GM12878 (cell line): ENCODE results near the gene CROCC. TPM values are rescaled to one million over a fixed set of nuclear protein-coding genes. Genes with fewer than 3 reads are reported as not detected.
A peak's percentile ranks its signal among the peaks of the same experiment; 100 is the strongest.

Source experiments
- ATAC-seq: fragments of 200-7000 bp; cut with Tn5 transposase; 3 replicates; pipeline ENCODE4 v1.9.1; 2020; ENCODE audit warnings: mild to moderate bottlenecking, moderate library complexity
- BruUV-seq: library from RNA; stranded (reverse); fragments of 400-500 nt; replicated peaks from 2 replicates; lab custom pipeline; 2021; lab: Mats Ljungman, UMichigan
- CTCF ChIA-PET: fragments of 300-600 bp; sonication (Branson Sonifier 250); formaldehyde crosslinking; extraction: SDS; loops from one replicate; lab custom pipeline; 2021; ENCODE audit warnings: inconsistent platforms; lab: Yijun Ruan, JAX
- POLR2A ChIA-PET: fragments of 350-600 bp; formaldehyde crosslinking; extraction: SDS; loops from one replicate; lab custom pipeline; 2021; ENCODE audit warnings: inconsistent platforms; lab: Charles Lee
- RAD21 ChIA-PET: fragments of 300-600 bp; sonication (Branson Sonifier 250); formaldehyde crosslinking; loops from one replicate; lab custom pipeline; 2023; ENCODE audit warnings: antibody characterized with exemption; ENCODE audit not compliant: unreplicated experiment; lab: Charles Lee
- SMC1A ChIA-PET: fragments of 300-600 bp; sonication (Branson Sonifier 250); formaldehyde crosslinking; loops from one replicate; lab custom pipeline; 2023; ENCODE audit not compliant: unreplicated experiment, uncharacterized antibody; lab: Charles Lee
- DNase-seq: peaks from one replicate; pipeline ENCODE4 v3.0.0-alpha.2; 2011; ENCODE audit warnings: low read depth, low spot score
- FAIRE-seq: peaks from 3 replicates; lab custom pipeline; 2011; peaks lifted over from hg19 to GRCh38; lab: Jason Lieb, UNC
- H2AFZ ChIP-seq: 2 replicates; pipeline ENCODE4 v1.6.0; 2011; ENCODE audit warnings: low read depth, low read length, control low read depth; ENCODE audit not compliant: control insufficient read depth
- H3K27ac ChIP-seq: 2 replicates; pipeline ENCODE4 v1.5.1; 2011; ENCODE audit warnings: control low read depth; ENCODE audit not compliant: control insufficient read depth, insufficient read depth
- H3K27me3 ChIP-seq, 2 experiments: replicated peaks in 1 of 2; 2 replicates each; pipeline versions ENCODE4 v1.6.0 to v1.6.1; 2011; ENCODE audit warnings: low read length in 1 of 2; ENCODE audit not compliant: control insufficient read depth in 2 of 2, insufficient read depth in 2 of 2
- H3K36me3 ChIP-seq, 2 experiments: 2 replicates each; pipeline ENCODE4 v1.5.1; 2011; ENCODE audit warnings: low read length in 1 of 2; ENCODE audit not compliant: control insufficient read depth in 2 of 2, insufficient read depth in 2 of 2
- H3K4me1 ChIP-seq: 2 replicates; pipeline ENCODE4 v1.6.1; 2011; ENCODE audit warnings: mild to moderate bottlenecking, low read length, moderate library complexity, mixed read lengths; ENCODE audit not compliant: control insufficient read depth, insufficient read depth
- H3K4me2 ChIP-seq: 2 replicates; pipeline ENCODE4 v1.6.0; 2011; ENCODE audit warnings: control low read depth; ENCODE audit not compliant: control insufficient read depth, insufficient read depth
- H3K4me3 ChIP-seq: fragments of 200-600 bp; sonication (generic); 2 replicates; pipeline ENCODE4 v1.5.1; 2016
- H3K79me2 ChIP-seq: 2 replicates; pipeline ENCODE4 v1.6.0; 2011; ENCODE audit warnings: low read length; ENCODE audit not compliant: control insufficient read depth, insufficient read depth
- H3K9ac ChIP-seq: 2 replicates; pipeline ENCODE4 v1.8.0; 2011; ENCODE audit warnings: low read length, control low read depth, mixed read lengths; ENCODE audit not compliant: control insufficient read depth, insufficient read depth
- H3K9me3 ChIP-seq: replicated peaks from 3 replicates; pipeline ENCODE4 v1.5.1; 2011; ENCODE audit warnings: mild to moderate bottlenecking, low read length; ENCODE audit not compliant: control insufficient read depth, insufficient read depth
- H4K20me1 ChIP-seq: 2 replicates; pipeline ENCODE4 v1.6.0; 2011; ENCODE audit not compliant: control insufficient read depth, insufficient read depth
- BCLAF1 ChIP-seq: fragments of 450-650 bp; IDR thresholded peaks from 2 replicates; pipeline ENCODE4 v1.6.1; 2017; ENCODE audit warnings: antibody characterized with exemption, mild to moderate bottlenecking, moderate library complexity
- BHLHE40 ChIP-seq, 2 experiments: fragments of 450-650 bp in 1 of 2; IDR thresholded peaks; 2 replicates each; pipeline ENCODE4 v1.6.1; 2011 to 2017; ENCODE audit warnings: low read depth in 2 of 2, borderline replicate concordance in 1 of 2, improper control_type of control experiment in 1 of 2, low read length in 1 of 2, mild to moderate bottlenecking in 1 of 2
- CREM ChIP-seq: IDR thresholded peaks from 2 replicates; pipeline ENCODE4 v1.6.1; 2014; ENCODE audit warnings: antibody characterized with exemption, low read depth
- FOS ChIP-seq: IDR thresholded peaks from 3 replicates; pipeline ENCODE4 v1.6.1; 2011; ENCODE audit warnings: borderline replicate concordance; ENCODE audit not compliant: insufficient read length; ENCODE audit errors: extremely low read depth
- IKZF2 ChIP-seq, 2 experiments: fragments of 450-650 bp; IDR thresholded peaks; 2 replicates each; pipeline ENCODE4 v1.6.1; 2017; ENCODE audit warnings: mild to moderate bottlenecking in 2 of 2, moderate library complexity in 2 of 2
- MEF2B ChIP-seq: fragments of 450-650 bp; IDR thresholded peaks from 2 replicates; pipeline ENCODE4 v1.6.1; 2018; ENCODE audit warnings: mild to moderate bottlenecking, moderate library complexity; ENCODE audit not compliant: partially characterized antibody, poor library complexity, severe bottlenecking
- NFIC ChIP-seq: IDR thresholded peaks from 2 replicates; pipeline ENCODE4 v1.6.1; 2012; ENCODE audit warnings: low read depth, mild to moderate bottlenecking, inconsistent platforms, low read length, moderate library complexity
- SMARCA5 ChIP-seq: fragments of 450-650 bp; IDR thresholded peaks from 2 replicates; pipeline ENCODE4 v1.6.1; 2017; ENCODE audit warnings: mild to moderate bottlenecking
- SMC3 ChIP-seq: IDR thresholded peaks from 2 replicates; pipeline ENCODE4 v1.6.1; 2011; ENCODE audit warnings: low read length, improper control_type of control experiment, borderline replicate concordance
- STAT3 ChIP-seq: IDR thresholded peaks from 2 replicates; pipeline ENCODE4 v1.6.1; 2011; ENCODE audit warnings: low read depth, low read length, improper control_type of control experiment
- TBL1XR1 ChIP-seq: IDR thresholded peaks from 2 replicates; pipeline ENCODE4 v1.6.1; 2012; ENCODE audit warnings: low read depth, low read length, improper control_type of control experiment
- USF1 ChIP-seq: IDR thresholded peaks from 2 replicates; pipeline ENCODE4 v1.6.1; 2011; ENCODE audit warnings: borderline replicate concordance, low read depth, mild to moderate bottlenecking, moderate library complexity, mixed read lengths, low read length; ENCODE audit not compliant: insufficient read depth; ENCODE audit errors: extremely low read length
- YY1 ChIP-seq: IDR thresholded peaks from 2 replicates; pipeline ENCODE4 v1.6.1; 2011; ENCODE audit warnings: low read depth, mild to moderate bottlenecking, low read length
- WGBS: methylation state at CpG from one replicate; pipeline ENCODE4 v1.1.6; 2016; ENCODE audit warnings: low lambda C conversion rate; ENCODE audit not compliant: insufficient replicate concordance, insufficient coverage; ENCODE audit errors: missing lambda C conversion rate; 5-methylcytosine and 5-hydroxymethylcytosine counted together
- in situ Hi-C: fragments of 300-500 bp; cut with MboI; formaldehyde crosslinking; loops from 9 replicates; pipeline ENCODE4 v1.14.3; 2018; ENCODE audit warnings: mixed read lengths
- intact Hi-C: fragments of 100-400 bp; cut with micrococcal nuclease; formaldehyde crosslinking; loops from one replicate; pipeline ENCODE4 v1.14.2; 2022; ENCODE audit not compliant: unreplicated experiment
- polyA plus RNA-seq, 11 experiments: library from polyadenylated mRNA; depleted of rRNA in 4 of 11; unstranded in 6 of 11; stranded (reverse) in 5 of 11; fragments of >200 nt; fragmentation: Nextera tagmentation in 4 of 11; fragmentation: Illumina TruSeq in 1 of 11; extraction: Ambion mirVana in 4 of 11; extraction: Trizol in 1 of 11; gene quantifications; 1 replicate in 1 of 11; 2 replicates in 10 of 11; pipeline versions ENCODE4 v1.2.1 to v1.2.3, GENCODE V29; 2011 to 2016; ENCODE audit warnings: inconsistent platforms in 2 of 11, missing spikeins in 2 of 11, low read depth in 1 of 11
- total RNA-seq, 4 experiments: library from RNA; depleted of rRNA in 3 of 4; stranded (reverse); fragments of >200 nt in 3 of 4; fragmentation: Illumina TruSeq in 1 of 4; extraction: Trizol in 1 of 4; gene quantifications; 2 replicates each; pipeline versions ENCODE4 v1.2.1 to v1.2.3, GENCODE V29; 2013 to 2021
- TF ChIP-seq, protein P1 (sequence below): fragments of 450-650 bp; IDR thresholded peaks from 2 replicates; pipeline ENCODE4 v1.6.1; 2014; ENCODE audit warnings: mild to moderate bottlenecking
- TF ChIP-seq, protein P2 (sequence below): fragments of 450-650 bp; IDR thresholded peaks from 2 replicates; pipeline ENCODE4 v1.6.1; 2017; ENCODE audit warnings: mild to moderate bottlenecking, low read depth, inconsistent platforms; ENCODE audit not compliant: poor library complexity, severe bottlenecking

Gene CROCC
- total and polyA plus RNA-seq, 10 of the 15 experiments (the other 5 are each of a cell fraction or from before 2014, with no cell fraction given) = 0.04 to 5.5 (median 2.3) TPM

- H3K4me2 ChIP-seq = peak overlapping the region; percentile 82
- no peaks in the 10 kb centered on the region for H3K79me2 ChIP-seq
- FAIRE-seq (peak; percentile 87), DNase-seq (peak; percentile 7), ATAC-seq (peak; percentile 95)
- H3K4me1 ChIP-seq = no peaks in the 10 kb centered on the region
- peak overlapping the region; percentile 93 for H2AFZ ChIP-seq
- peak overlapping the region; percentile 44; the same call in 1 of the 2 replicates for H3K9ac ChIP-seq
- peak overlapping the region; percentile 43; the same call in 1 of the 2 replicates for H3K4me3 ChIP-seq
- no peaks in the 10 kb centered on the region for H3K36me3 ChIP-seq
- in situ Hi-C loops = no loop called here
- POLR2A ChIA-PET = interaction anchor here (0.7 kb wide), 1 partner anchor 803 kb away, joined by 3 read pairs; no protein-coding TSS in a partner anchor
- CTCF ChIA-PET = interaction anchor here (0.7 to 4.1 kb wide), 22 partner anchors 9 to 344 kb away, joined by 3 to 33 read pairs (median 3); no protein-coding TSS in a partner anchor
- intact Hi-C loops = no loop called here
- no peak overlapping the region for H3K27ac ChIP-seq
- 2% methylated on average over 54 of the region's 57 CpGs for WGBS
- no peaks in the 10 kb centered on the region for H3K27me3 ChIP-seq
- BruUV-seq = no TSS peak
- RAD21 ChIA-PET = interaction anchor here (1.1 to 1.7 kb wide), 3 partner anchors 85 to 340 kb away, joined by 3 to 16 read pairs (median 8); no protein-coding TSS in a partner anchor
- SMC1A ChIA-PET = interaction anchor here (0.7 to 2.1 kb wide), 4 partner anchors 9 to 339 kb away, joined by 3 to 10 read pairs (median 6); no protein-coding TSS in a partner anchor
- no peaks in the 10 kb centered on the region for H4K20me1 ChIP-seq
- no peaks in the 10 kb centered on the region for H3K9me3 ChIP-seq
- TF ChIP-seq NFIC (no peak), YY1 (peak; percentile 44; the same call in 1 of the 2 replicates), USF1 (no peak), CREM (0 out of 2 replicates have a peak, but pooled peaks have one; percentile 23), IKZF2 (IDR thresholded peaks at IDR 0.05) (peak in 1 of 2 experiments; percentile 29; a peak in 1 of 4 replicates), BHLHE40 (IDR thresholded peaks at IDR 0.05; ENCODE audit: borderline replicate concordance in 1 of 2, low read depth in 2 of 2, low read length in 1 of 2) (peak in 1 of 2 experiments; percentile 41; a peak in 1 of 4 replicates), STAT3 (no peak), TBL1XR1 (no peak), SMC3 (peak; percentile 42; the same call in 1 of the 2 replicates), SMARCA5 (peak; percentile 39; the same call in 1 of the 2 replicates), BCLAF1 (no peak), MEF2B (no peak), FOS (no peak)
- TF ChIP-seq, protein P1, sequence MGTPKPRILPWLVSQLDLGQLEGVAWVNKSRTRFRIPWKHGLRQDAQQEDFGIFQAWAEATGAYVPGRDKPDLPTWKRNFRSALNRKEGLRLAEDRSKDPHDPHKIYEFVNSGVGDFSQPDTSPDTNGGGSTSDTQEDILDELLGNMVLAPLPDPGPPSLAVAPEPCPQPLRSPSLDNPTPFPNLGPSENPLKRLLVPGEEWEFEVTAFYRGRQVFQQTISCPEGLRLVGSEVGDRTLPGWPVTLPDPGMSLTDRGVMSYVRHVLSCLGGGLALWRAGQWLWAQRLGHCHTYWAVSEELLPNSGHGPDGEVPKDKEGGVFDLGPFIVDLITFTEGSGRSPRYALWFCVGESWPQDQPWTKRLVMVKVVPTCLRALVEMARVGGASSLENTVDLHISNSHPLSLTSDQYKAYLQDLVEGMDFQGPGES = no peak
- TF ChIP-seq, protein P2, sequence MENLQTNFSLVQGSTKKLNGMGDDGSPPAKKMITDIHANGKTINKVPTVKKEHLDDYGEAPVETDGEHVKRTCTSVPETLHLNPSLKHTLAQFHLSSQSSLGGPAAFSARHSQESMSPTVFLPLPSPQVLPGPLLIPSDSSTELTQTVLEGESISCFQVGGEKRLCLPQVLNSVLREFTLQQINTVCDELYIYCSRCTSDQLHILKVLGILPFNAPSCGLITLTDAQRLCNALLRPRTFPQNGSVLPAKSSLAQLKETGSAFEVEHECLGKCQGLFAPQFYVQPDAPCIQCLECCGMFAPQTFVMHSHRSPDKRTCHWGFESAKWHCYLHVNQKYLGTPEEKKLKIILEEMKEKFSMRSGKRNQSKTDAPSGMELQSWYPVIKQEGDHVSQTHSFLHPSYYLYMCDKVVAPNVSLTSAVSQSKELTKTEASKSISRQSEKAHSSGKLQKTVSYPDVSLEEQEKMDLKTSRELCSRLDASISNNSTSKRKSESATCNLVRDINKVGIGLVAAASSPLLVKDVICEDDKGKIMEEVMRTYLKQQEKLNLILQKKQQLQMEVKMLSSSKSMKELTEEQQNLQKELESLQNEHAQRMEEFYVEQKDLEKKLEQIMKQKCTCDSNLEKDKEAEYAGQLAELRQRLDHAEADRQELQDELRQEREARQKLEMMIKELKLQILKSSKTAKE = no peak
Observed at GRCh38 chr1:16960560-16961296, 39.0 kb downstream of the CROCC start.
